ENCODE data around the gene CACNA1B. TPM values are rescaled to one million over a fixed set of nuclear protein-coding genes. Genes with fewer than 3 reads are reported as not detected.

The CACNA1B gene
- total RNA-seq, 2 donors from 2014 or later = 0.26 to 0.99 TPM

DNA sequence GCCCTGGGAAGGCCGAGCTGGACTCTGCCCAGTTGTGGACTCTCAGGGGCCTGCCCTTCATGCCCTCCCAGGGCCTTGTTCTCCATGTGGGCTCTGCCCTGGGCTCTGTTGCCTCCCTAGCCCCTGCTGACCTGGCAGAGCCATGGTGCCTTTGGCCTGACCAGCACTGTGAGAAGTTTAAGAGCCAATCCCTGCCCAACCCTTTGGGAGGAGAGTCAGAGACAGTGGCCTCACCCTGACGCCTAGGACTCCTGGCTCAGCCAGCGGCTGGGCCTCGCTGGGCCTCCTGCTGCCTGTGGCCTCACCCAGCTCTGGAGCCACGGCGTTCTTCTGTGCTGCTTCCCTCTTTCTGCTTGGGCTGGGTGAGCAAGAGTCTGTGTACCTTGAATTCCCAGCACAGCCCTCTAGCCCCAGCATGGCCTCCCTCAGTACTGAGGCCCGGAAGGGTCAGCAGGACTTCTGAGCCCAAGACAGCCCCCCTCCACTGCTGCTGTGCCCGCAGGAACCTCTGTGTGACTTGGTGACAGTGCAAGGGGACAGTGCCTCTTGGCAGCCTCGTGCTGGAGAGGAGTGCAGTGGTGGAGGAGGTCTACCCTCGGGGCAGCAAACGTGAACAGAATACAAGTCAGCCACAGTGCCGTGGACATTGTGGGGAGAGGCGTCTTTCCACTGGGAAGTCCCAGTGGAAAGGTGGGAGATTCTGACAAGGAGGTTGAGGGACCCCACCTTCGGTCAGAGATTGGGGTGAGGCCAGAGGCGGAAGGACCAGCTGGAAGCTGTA lies 97.4 kb downstream of the CACNA1B start:
- no peak overlapping the region for H3K27ac ChIP-seq
- H3K9me3 ChIP-seq = no peaks in the 10 kb centered on the region
- no peak for TF ChIP-seq POLR2A (IDR thresholded peaks at IDR 0.05)
- TF ChIP-seq, protein P1, sequence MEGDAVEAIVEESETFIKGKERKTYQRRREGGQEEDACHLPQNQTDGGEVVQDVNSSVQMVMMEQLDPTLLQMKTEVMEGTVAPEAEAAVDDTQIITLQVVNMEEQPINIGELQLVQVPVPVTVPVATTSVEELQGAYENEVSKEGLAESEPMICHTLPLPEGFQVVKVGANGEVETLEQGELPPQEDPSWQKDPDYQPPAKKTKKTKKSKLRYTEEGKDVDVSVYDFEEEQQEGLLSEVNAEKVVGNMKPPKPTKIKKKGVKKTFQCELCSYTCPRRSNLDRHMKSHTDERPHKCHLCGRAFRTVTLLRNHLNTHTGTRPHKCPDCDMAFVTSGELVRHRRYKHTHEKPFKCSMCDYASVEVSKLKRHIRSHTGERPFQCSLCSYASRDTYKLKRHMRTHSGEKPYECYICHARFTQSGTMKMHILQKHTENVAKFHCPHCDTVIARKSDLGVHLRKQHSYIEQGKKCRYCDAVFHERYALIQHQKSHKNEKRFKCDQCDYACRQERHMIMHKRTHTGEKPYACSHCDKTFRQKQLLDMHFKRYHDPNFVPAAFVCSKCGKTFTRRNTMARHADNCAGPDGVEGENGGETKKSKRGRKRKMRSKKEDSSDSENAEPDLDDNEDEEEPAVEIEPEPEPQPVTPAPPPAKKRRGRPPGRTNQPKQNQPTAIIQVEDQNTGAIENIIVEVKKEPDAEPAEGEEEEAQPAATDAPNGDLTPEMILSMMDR (IDR thresholded peaks at IDR 0.05) = no peak
- no peaks in the 10 kb centered on the region for H3K36me3 ChIP-seq (replicated peaks in 1 of 2; ENCODE audit: insufficient read depth in 1 of 2, low read depth in 2 of 2)
- no peaks in the 10 kb centered on the region for H3K4me1 ChIP-seq
- H3K4me3 ChIP-seq = no peak overlapping the region
- intact Hi-C loops (cut with DNase I) = no loop called here
- no peak for DNase-seq
- ATAC-seq = no peak
- WGBS, 2 donors = 82 to 88% methylated on average over 8 to 14 of the region's 15 CpGs
- H3K27me3 ChIP-seq = no peaks in the 10 kb centered on the region

DNA sequence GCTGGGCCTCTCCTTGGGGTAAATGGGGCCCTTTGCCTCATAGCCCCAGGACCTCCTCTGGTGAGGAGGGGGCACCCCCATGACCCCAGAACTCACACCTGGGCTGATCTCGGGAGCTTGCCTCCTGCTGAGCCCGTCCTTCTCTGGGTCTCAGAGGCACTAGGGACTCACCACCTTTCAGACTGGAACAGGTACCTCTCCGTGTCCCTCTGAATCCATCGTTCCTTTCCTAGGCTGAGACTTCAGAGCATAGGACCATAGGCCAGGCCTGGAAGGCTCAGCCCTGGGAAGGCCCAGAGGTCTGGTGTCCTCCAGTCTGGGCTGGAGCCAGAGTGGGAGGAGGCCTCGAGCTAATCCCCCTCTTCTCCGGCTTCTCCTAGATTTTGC lies 97.9 kb downstream of the CACNA1B start:
- DNase-seq = no peak
- 73 to 93% methylated on average over 3 to 6 of the region's 6 CpGs for WGBS, 2 donors
- Histone ChIP-seq H3K9me3 (no peaks in the 10 kb centered on the region), H3K4me3 (no peak overlapping the region), H3K36me3 (replicated peaks in 1 of 2; ENCODE audit: insufficient read depth in 1 of 2, low read depth in 2 of 2) (no peaks in the 10 kb centered on the region), H3K4me1 (no peaks in the 10 kb centered on the region), H3K27me3 (no peaks in the 10 kb centered on the region), H3K27ac (no peak overlapping the region)
- no peak for ATAC-seq
- no peak for TF ChIP-seq POLR2A (IDR thresholded peaks at IDR 0.05)
- TF ChIP-seq, protein P1 (IDR thresholded peaks at IDR 0.05) = no peak
- intact Hi-C loops (cut with DNase I) = no loop called here

DNA sequence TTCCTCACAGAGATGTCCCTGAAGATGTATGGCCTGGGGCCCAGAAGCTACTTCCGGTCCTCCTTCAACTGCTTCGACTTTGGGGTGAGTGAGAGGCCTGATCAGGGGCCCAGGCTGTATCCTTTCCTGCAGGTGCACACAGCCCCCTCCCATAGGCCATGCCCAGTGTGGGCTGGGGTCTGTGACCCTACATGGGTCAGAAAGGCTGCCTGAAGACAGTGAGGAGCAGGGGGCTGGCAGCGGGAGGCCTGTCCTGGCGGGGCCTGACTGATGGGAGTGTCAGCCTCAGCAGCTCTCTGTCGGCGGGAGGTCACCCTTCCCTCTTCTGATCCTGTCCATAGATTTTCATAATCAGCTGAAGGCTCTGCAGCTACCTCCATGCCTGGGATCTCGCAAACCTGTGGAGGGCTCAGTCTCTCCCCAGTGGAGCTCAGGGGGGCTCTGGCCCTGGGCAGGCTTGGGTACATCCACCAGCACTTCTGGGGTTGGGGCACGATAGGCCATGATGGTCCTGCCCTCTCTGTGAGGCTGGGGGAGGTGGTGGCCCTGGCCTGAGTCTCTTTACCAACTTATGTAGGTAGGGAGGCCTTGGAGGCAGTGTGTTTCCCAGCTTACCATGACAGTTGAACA lies 98.5 kb downstream of the CACNA1B start:
- Histone ChIP-seq H3K4me1 (no peaks in the 10 kb centered on the region), H3K4me3 (no peak overlapping the region), H3K27ac (no peak overlapping the region), H3K9me3 (no peaks in the 10 kb centered on the region), H3K36me3 (replicated peaks in 1 of 2; ENCODE audit: insufficient read depth in 1 of 2, low read depth in 2 of 2) (no peaks in the 10 kb centered on the region), H3K27me3 (no peaks in the 10 kb centered on the region)
- WGBS, 2 donors = 89 to 93% methylated on average over 6 to 8 of the region's 8 CpGs
- TF ChIP-seq, protein P1 (IDR thresholded peaks at IDR 0.05) = no peak
- TF ChIP-seq POLR2A (IDR thresholded peaks at IDR 0.05) = no peak
- intact Hi-C loops (cut with DNase I) = no loop called here
- ATAC-seq (no peak), DNase-seq (no peak)

DNA sequence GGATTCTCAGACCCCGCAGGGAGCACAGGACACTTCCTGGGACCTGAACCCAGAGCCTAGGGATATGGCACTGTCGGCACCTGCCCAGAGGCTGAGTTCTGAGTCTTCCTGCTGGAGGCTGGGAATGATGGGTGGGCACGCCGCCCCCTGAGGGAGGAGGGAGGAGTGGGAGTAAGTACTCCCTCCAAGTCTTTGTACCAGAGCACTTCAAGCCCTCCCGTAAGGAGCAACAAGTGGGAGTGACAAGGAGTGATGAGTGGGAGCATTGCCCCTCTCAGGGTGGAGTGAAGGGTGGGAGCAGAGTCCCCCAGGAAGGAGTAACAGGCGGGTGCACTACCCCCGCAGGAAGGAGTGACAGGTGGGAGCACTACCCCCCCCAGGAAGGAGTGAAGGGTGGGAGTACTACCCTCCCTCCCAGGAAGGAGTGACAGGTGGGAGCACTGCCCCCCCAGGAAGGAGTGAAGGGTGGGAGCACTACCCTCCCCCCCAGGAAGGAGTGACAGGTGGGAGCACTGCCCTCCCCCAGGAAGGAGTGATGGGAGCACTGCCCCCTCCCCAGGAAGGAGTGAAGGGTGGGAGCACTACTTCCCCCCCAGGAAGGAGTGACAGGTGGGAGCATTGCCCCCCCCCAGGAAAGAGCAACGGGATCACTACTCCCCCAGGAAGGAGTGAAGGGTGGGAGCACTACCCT lies 100.1 kb downstream of the CACNA1B start:
- intact Hi-C loops (cut with DNase I) = no loop called here
- no peak overlapping the region for H3K27ac ChIP-seq
- no peak for DNase-seq
- H3K36me3 ChIP-seq (replicated peaks in 1 of 2; ENCODE audit: insufficient read depth in 1 of 2, low read depth in 2 of 2) = no peaks in the 10 kb centered on the region
- no peaks in the 10 kb centered on the region for H3K9me3 ChIP-seq
- no peaks in the 10 kb centered on the region for H3K4me1 ChIP-seq
- no peaks in the 10 kb centered on the region for H3K27me3 ChIP-seq
- ATAC-seq = no peak
- no peak overlapping the region for H3K4me3 ChIP-seq
- WGBS, 2 donors = 62 to 73% methylated on average over 8 of the region's 8 CpGs
- no peak for TF ChIP-seq POLR2A (IDR thresholded peaks at IDR 0.05)

DNA sequence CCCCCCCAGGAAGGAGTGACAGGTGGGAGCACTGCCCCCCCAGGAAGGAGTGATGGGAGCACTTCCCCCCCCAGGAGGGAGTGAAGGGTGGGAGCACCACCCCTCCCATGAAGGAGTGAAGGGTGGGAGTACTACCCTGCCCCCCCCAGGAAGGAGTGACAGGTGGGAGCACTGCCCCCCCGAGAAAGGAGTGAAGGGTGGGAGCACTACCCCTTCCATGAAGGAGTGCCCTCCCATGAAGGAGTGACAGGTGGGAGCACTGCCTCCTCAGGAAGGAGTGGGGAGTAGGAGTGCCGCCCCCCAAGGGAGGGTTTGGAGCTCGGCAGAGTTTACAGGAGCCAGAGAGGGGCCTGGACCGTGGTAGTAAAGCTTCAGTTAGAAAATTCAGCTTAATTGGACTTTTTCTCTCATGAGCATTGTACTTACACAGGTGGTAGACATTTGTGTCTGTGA lies 100.7 kb downstream of the CACNA1B start:
- DNase-seq = no peak
- intact Hi-C loops (cut with DNase I) = no loop called here
- TF ChIP-seq, protein P1 (IDR thresholded peaks at IDR 0.05) = no peak
- TF ChIP-seq POLR2A (IDR thresholded peaks at IDR 0.05) = no peak
- no peak overlapping the region for H3K27ac ChIP-seq
- WGBS, 2 donors = 68 to 72% methylated on average over 3 of the region's 4 CpGs
- no peak for ATAC-seq
- no peak overlapping the region for H3K4me3 ChIP-seq
- H3K4me1 ChIP-seq = no peaks in the 10 kb centered on the region
- H3K27me3 ChIP-seq = no peaks in the 10 kb centered on the region
- no peaks in the 10 kb centered on the region for H3K36me3 ChIP-seq (replicated peaks in 1 of 2; ENCODE audit: insufficient read depth in 1 of 2, low read depth in 2 of 2)
- no peaks in the 10 kb centered on the region for H3K9me3 ChIP-seq
